ENCODE data around the gene TEX101. TPM values are rescaled to one million over a fixed set of nuclear protein-coding genes. Genes with fewer than 3 reads are reported as not detected.
"Not testable (repeated sequence)": the region's sequence is repeated elsewhere in the genome, so short reads cannot be mapped to it uniquely, and the experiment has no call there.

The TEX101 gene
- total RNA-seq, 1 experiment from 2014 or later = not detected

DNA sequence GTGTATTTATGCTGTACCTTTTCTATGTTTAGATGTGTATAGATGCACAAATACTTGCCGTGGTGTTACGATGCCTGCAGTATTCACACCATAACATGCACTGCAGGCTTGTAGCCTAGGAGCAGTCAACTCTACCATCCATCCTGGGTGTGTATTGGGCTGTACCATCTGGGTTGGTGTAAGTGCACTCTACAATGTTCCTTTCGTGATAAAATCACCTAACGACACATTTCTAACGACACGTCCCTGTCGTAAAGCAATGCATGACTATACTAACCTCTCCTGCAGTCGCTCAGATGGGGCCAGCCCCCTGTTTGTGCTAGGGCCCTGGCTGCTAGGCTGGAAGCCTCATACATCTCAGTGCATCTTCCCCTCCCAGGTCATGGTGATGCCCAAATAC, 42.8 kb upstream of the TEX101 start:
- BruUV-seq (replicated peaks) = no TSS peak
- no peaks in the 10 kb centered on the region for H3K79me2 ChIP-seq (ENCODE audit: low read length)
- H3K27me3 ChIP-seq (ENCODE audit: low read length) = no peaks in the 10 kb centered on the region
- CTCF ChIA-PET = no interaction called here
- no peaks in the 10 kb centered on the region for H4K20me1 ChIP-seq (ENCODE audit: low read length)
- no peaks in the 10 kb centered on the region for H3K9me3 ChIP-seq (ENCODE audit: low read length)
- no peak overlapping the region for H2AFZ ChIP-seq (ENCODE audit: low read length)
- no peak for ATAC-seq
- intact Hi-C loops (cut with micrococcal nuclease) = no loop called here
- H3K9me2 ChIP-seq (replicated peaks; ENCODE audit: low read length) = no peaks in the 10 kb centered on the region
- H3K9ac ChIP-seq (ENCODE audit: low read length) = no peak overlapping the region
- H3K27ac ChIP-seq (ENCODE audit: low read length) = no peak overlapping the region
- DNase-seq = no peak
- TF ChIP-seq CTCF (conservative IDR thresholded peaks at IDR 0.05; ENCODE audit: low read depth, low read length) (no peak), EZH2phosphoT487 (IDR thresholded peaks at IDR 0.05; ENCODE audit: borderline replicate concordance, low read length) (no peak), EZH2 (IDR thresholded peaks at IDR 0.05; ENCODE audit: low read length, unreplicated experiment) (no peak)
- H3F3A ChIP-seq (ENCODE audit: low read length, unreplicated experiment) = no peaks in the 10 kb centered on the region
- H3K4me1 ChIP-seq (ENCODE audit: insufficient read depth, low read length) = no peaks in the 10 kb centered on the region
- POLR2A ChIA-PET (ENCODE audit: unreplicated experiment) = no interaction called here
- H3K4me2 ChIP-seq (ENCODE audit: low read length) = no peak overlapping the region
- no peaks in the 10 kb centered on the region for H3K36me3 ChIP-seq (ENCODE audit: low read depth, low read length)
- no peak overlapping the region for H3K4me3 ChIP-seq (ENCODE audit: low read length)

DNA sequence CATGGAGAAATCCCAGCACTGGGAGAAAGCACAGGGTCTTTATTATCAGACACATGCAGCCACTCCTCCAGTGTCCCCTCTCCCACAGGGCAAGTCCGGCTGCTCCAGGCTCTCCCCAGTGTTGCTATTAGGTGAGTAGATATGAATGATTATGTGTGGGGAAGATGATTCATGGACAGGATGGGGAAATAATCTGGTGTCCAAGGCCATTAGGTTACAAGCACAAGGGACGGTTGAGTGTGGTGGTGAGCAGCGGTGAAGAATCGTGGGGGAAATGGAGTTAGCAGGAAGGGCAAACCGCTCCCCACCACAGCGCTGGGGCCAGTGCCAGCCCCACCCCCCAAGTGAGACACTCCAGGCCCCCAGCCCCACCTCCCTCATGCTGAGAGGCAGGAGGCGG, 42.2 kb upstream of the TEX101 start:
- Histone ChIP-seq H3K9me2 (replicated peaks; ENCODE audit: low read length) (no peaks in the 10 kb centered on the region), H3K4me1 (ENCODE audit: insufficient read depth, low read length) (no peaks in the 10 kb centered on the region), H2AFZ (ENCODE audit: low read length) (no peak overlapping the region), H3K27ac (ENCODE audit: low read length) (no peak overlapping the region), H3K9ac (ENCODE audit: low read length) (no peak overlapping the region), H4K20me1 (ENCODE audit: low read length) (no peaks in the 10 kb centered on the region), H3F3A (ENCODE audit: low read length, unreplicated experiment) (no peaks in the 10 kb centered on the region), H3K4me2 (ENCODE audit: low read length) (no peak overlapping the region), H3K79me2 (ENCODE audit: low read length) (no peaks in the 10 kb centered on the region), H3K4me3 (ENCODE audit: low read length) (no peak overlapping the region), H3K9me3 (ENCODE audit: low read length) (no peaks in the 10 kb centered on the region), H3K27me3 (ENCODE audit: low read length) (no peaks in the 10 kb centered on the region), H3K36me3 (ENCODE audit: low read depth, low read length) (no peaks in the 10 kb centered on the region)
- no peak for ATAC-seq
- intact Hi-C loops (cut with micrococcal nuclease) = no loop called here
- ChIA-PET POLR2A (ENCODE audit: unreplicated experiment) (no interaction called here), CTCF (no interaction called here)
- no TSS peak for BruUV-seq (replicated peaks)
- no peak for TF ChIP-seq EZH2phosphoT487 (IDR thresholded peaks at IDR 0.05; ENCODE audit: borderline replicate concordance, low read length)
- TF ChIP-seq CTCF (conservative IDR thresholded peaks at IDR 0.05; ENCODE audit: low read depth, low read length) = no peak
- no peak for TF ChIP-seq EZH2 (IDR thresholded peaks at IDR 0.05; ENCODE audit: low read length, unreplicated experiment)
- no peak for DNase-seq

GRCh38 chr19:43377624-43378023, 37.1 kb upstream of the TEX101 start:
- DNase-seq; BruUV-seq (replicated peaks); H3K4me1 ChIP-seq (ENCODE audit: insufficient read depth, low read length); H3K4me2 ChIP-seq (ENCODE audit: low read length); H3K9ac ChIP-seq (ENCODE audit: low read length); POLR2A ChIA-PET (ENCODE audit: unreplicated experiment); H3K9me3 ChIP-seq (ENCODE audit: low read length); H3K27ac ChIP-seq (ENCODE audit: low read length); H3K9me2 ChIP-seq (replicated peaks; ENCODE audit: low read length); H3K4me3 ChIP-seq (ENCODE audit: low read length); H3K27me3 ChIP-seq (ENCODE audit: low read length); H3K36me3 ChIP-seq (ENCODE audit: low read depth, low read length); H3F3A ChIP-seq (ENCODE audit: low read length, unreplicated experiment); intact Hi-C loops (cut with micrococcal nuclease); H4K20me1 ChIP-seq (ENCODE audit: low read length); H2AFZ ChIP-seq (ENCODE audit: low read length); CTCF ChIA-PET; ATAC-seq; H3K79me2 ChIP-seq (ENCODE audit: low read length): not testable (repeated sequence)

Measured in PC-3 (cell line).